Measurements from ENCODE around the gene SLC19A1.

- TF ChIP-seq CTCF (IDR thresholded peaks at IDR 0.05) (no peak), POLR2A (IDR thresholded peaks at IDR 0.05) (no peak)
Measured at GRCh38 chr21:45562965-45563364, 20.7 kb upstream of the SLC19A1 start.
